Renal pelvis (tissue), 4 donors: ENCODE measurements around the gene PRSS22. TPM values are rescaled to one million over a fixed set of nuclear protein-coding genes. Genes with fewer than 3 reads are reported as not detected.

Experiments
- DNase-seq: peaks from one replicate; pipeline ENCODE4 v3.0.0-alpha.2; 2013
- polyA plus RNA-seq, 3 donors: library from polyadenylated mRNA; unstranded; fragments of 120-200 nt; gene quantifications; one replicate each; pipeline ENCODE4 v1.2.1, GENCODE V29; 2013; ENCODE audit not compliant: insufficient read length in 3 of 3

Gene PRSS22
- polyA plus RNA-seq, 3 donors, result 8.8 to 13.1 (median 9.2) TPM

DNA sequence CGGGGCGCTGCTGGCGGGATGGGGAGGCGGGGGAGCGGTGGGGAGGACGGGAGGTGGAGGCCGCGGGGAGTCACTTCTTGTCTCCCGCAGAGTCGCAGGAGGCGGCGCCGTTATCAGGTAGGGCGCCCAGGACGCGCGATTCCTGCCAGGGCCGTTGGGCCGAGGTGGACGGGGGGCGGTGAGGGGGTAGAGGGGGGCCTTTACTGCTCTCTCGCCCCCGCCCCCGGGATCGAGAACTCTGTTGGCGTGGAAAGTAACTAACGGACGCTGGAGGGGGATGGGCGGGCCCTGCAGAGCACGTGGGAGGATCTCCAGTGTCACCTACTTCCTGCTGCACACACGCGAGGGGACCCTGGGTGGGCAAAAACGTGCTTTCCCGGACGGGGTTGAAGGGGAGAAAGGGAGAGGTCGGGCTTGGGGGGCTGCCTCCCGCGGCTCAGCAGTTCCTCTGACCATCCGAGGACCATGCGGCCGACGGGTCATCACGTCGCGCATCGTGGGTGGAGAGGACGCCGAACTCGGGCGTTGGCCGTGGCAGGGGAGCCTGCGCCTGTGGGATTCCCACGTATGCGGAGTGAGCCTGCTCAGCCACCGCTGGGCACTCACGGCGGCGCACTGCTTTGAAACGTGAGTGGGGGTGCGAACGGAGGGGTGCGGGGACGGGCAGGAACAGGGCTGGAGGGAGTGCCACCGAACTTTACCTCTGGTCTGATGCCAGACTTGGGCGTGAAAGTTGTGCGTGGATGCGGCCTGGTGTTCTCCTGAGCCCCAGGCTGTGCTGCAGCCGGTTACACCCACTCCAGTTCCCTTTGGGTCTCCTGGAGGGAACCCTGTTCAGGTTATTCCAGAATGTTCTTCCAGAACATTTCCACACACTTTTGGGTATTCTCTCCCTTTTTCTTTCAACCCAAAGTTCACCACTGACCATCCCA is 40.4 kb downstream of the PRSS22 start:
- DNase-seq, result no peak

DNA sequence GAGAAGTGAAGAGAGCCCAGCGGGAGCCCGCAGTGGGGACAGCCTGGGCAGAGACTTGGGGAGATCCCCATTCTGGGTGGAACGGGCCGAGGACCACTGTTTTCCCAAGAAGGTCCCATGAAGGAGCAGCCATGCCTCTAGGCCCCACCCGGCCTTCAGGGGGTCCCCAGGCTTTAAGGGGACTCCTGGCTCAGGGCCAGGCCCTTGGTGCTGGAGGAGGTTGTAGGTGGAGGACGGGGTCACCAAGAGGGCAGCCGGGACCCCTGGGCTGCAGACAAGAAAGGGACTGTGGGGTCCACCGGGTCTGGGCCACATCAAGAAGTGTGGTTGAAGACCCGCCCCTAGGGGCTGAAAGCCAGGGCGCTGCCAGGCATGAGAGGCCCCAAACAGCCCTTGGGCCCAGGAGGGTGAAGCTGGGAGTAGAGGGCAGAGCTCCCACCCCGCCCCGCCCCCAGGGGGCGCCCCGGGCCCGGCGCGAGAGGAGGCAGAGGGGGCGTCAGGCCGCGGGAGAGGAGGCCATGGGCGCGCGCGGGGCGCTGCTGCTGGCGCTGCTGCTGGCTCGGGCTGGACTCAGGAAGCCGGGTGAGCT is 41.1 kb downstream of the PRSS22 start, which contains the start of gene PRSS21:
Gene PRSS21, plus strand, starts transcription at position 487 of the 589 bp plus-strand sequence. Its CDS starts 32 bp downstream, at position 519.
- DNase-seq, result no peak

DNA sequence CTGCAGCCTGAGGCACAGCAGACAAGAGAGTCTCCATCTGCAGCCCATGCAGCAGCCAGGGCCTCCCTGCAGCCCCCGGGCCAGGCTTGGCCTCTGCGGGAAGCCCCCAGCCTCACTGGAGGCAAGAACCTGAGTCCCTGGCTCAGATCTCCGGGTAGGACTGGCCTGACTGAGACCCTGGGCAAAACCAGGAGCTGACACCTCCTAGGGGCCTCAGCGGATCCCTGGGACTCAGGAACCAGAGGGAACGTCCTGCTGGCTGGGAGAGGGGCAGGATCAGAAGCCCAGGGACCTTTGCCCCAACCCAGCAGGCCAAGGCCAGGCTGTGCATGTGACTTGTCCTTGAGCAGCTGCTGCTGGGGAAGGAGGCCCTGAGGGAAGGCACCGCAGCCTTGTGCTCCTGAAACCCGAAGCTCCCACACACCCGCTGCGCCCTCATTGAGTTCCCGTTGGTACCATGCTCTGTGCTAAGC is 42.6 kb downstream of the PRSS22 start:
- DNase-seq, result no peak

GRCh38 chr16:2814551-2815298 is 43.2 kb downstream of the PRSS22 start:
- no peak for DNase-seq

- no peak for DNase-seq
These were observed 44.2 kb downstream of the PRSS22 start for GRCh38 chr16:2813771-2814221.

GRCh38 chr16:2811703-2812471 is 46.1 kb downstream of the PRSS22 start:
- no peak for DNase-seq

DNA sequence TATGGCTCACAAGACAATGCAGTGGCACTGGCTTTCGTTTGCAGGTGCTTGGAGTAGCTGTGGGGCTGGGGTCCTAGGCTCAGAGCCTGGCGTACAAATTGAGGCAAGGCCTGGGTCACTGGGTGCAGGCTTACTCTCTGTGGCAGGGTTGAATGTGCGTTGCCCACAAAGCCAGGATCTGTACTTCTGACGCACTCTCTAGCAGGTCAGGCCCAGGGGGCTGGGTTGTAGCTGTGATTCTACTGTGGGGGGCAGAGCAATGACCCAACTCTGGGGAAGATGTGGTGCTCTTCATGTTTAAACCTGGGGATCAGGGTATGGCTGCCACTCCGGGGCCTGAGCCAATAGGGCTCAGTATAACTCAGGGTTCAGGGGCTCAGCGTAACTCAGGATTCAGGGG is 47.3 kb downstream of the PRSS22 start:
- no peak for DNase-seq

GRCh38 chr16:2809149-2809760 is 48.7 kb downstream of the PRSS22 start:
- DNase-seq, result no peak

- DNase-seq, result no peak
These were observed 49.8 kb downstream of the PRSS22 start for GRCh38 chr16:2808181-2808580.

DNA sequence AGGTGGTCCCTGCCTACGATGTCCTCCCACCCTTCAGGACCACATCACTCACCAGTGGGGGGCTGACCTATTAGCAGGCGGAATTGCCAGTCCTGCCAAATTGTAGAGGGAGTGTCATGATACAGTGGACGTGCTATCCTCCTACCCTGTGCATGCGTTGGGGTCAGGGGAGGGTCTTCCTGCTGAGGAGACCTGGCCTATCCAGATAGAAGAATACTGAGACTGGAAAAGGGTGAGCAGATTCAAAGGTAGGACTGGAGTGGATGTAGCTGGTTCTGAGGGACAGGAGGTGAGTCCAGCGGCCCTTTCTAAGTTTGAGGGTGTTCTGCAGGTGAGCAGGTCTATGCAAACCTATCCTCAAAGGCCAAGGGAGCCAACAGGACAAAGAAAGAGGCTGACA is 51.7 kb downstream of the PRSS22 start:
- no peak for DNase-seq

DNA sequence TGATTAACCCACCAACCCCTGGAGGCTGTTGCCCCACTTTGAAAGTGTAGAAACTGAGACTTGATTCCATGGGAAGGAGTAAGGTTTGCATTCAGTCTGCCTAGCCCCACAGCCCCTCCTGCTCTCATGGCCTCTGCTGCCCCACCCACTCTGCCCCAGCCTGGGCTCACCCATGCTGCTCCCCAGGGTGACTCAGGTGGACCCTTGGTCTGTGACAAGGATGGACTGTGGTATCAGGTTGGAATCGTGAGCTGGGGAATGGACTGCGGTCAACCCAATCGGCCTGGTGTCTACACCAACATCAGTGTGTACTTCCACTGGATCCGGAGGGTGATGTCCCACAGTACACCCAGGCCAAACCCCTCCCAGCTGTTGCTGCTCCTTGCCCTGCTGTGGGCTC is 53.2 kb downstream of the PRSS22 start:
- no peak for DNase-seq

- no peak for DNase-seq
These were observed 54.3 kb downstream of the PRSS22 start for GRCh38 chr16:2803545-2804195.

Other genes starting within 250 kb of the PRSS22 start
- 10 to 100 TPM; 19.7 to 25.3 (median 23.4) TPM for gene KCTD5, start 175.6 kb downstream of the PRSS22 start, polyA plus RNA-seq
- gene PRSS27, start 137.9 kb downstream of the PRSS22 start, polyA plus RNA-seq, result 1 to 10 TPM; 1.5 to 2.8 (median 2.0) TPM
- gene SRRM2, start 105.5 kb downstream of the PRSS22 start, polyA plus RNA-seq, result 100 to 1,000 TPM; 642 to 846 (median 787) TPM
- gene ELOB, start 80.9 kb downstream of the PRSS22 start, polyA plus RNA-seq, result 100 to 1,000 TPM; 203 to 310 (median 281) TPM
- under 1 TPM in 1 of 3 donors, not detected in 2; 0.26 TPM for gene PRSS33, start 70.6 kb downstream of the PRSS22 start, polyA plus RNA-seq
- not detected for gene PRSS41, start 59.7 kb downstream of the PRSS22 start, polyA plus RNA-seq
- under 1 TPM in 1 of 3 donors, not detected in 2; 0.38 TPM for gene PRSS21, start 40.9 kb downstream of the PRSS22 start, polyA plus RNA-seq
- gene ZG16B, start 27.9 kb downstream of the PRSS22 start, polyA plus RNA-seq, result under 1 TPM; 0.21 to 0.84 (median 0.43) TPM
- 10 to 100 TPM; 26.6 to 33.2 (median 29.5) TPM for gene FLYWCH2, start 25.0 kb upstream of the PRSS22 start, polyA plus RNA-seq
- gene FLYWCH1, start 53.8 kb upstream of the PRSS22 start, polyA plus RNA-seq, result 10 to 100 TPM; 27.8 to 38.9 (median 32.4) TPM
- 1 to 10 TPM; 2.5 to 3.6 (median 3.5) TPM for gene KREMEN2, start 106.1 kb upstream of the PRSS22 start, polyA plus RNA-seq
- 10 to 100 TPM in 2 of 3 donors, 1 to 10 TPM in 1; 9.9 to 12.5 (median 12.4) TPM for gene PAQR4, start 111.2 kb upstream of the PRSS22 start, polyA plus RNA-seq
- gene PKMYT1, start 122.3 kb upstream of the PRSS22 start, polyA plus RNA-seq, result 10 to 100 TPM; 15.0 to 23.1 (median 22.8) TPM
- 1 to 10 TPM; 2.8 to 3.4 (median 3.1) TPM for gene CLDN9, start 154.8 kb upstream of the PRSS22 start, polyA plus RNA-seq
- 10 to 100 TPM; 36.5 to 44.7 (median 38.9) TPM for gene CLDN6, start 160.0 kb upstream of the PRSS22 start, polyA plus RNA-seq
- gene TNFRSF12A, start 162.2 kb upstream of the PRSS22 start, polyA plus RNA-seq, result 10 to 100 TPM; 12.7 to 15.3 (median 14.2) TPM
- gene HCFC1R1, start 165.8 kb upstream of the PRSS22 start, polyA plus RNA-seq, result 10 to 100 TPM; 69.1 to 76.5 (median 71.3) TPM
- 10 to 100 TPM; 31.8 to 36.4 (median 35.8) TPM for gene THOC6, start 165.9 kb upstream of the PRSS22 start, polyA plus RNA-seq
- 1 to 10 TPM; 2.5 to 3.9 (median 3.6) TPM for gene BICDL2, start 178.8 kb upstream of the PRSS22 start, polyA plus RNA-seq
- 1 to 10 TPM; 1.4 to 1.6 (median 1.5) TPM for gene MMP25, start 188.4 kb upstream of the PRSS22 start, polyA plus RNA-seq
- 10 to 100 TPM; 30.4 to 39.9 (median 34.9) TPM for gene IL32, start 207.5 kb upstream of the PRSS22 start, polyA plus RNA-seq
- under 1 TPM; 0.10 to 0.30 (median 0.10) TPM for gene ZSCAN10, start 241.1 kb upstream of the PRSS22 start, polyA plus RNA-seq